SKM-1 treated with dmso at 0.1 percent for 144 hours (cell line): ENCODE measurements around the gene MPZL3.

ENCODE experiments used
- DNase-seq: peaks from one replicate; lab custom pipeline; 2025; ENCODE audit not compliant: unreplicated experiment; lab: John Stamatoyannopoulos, UW

The MPZL3 gene

DNA sequence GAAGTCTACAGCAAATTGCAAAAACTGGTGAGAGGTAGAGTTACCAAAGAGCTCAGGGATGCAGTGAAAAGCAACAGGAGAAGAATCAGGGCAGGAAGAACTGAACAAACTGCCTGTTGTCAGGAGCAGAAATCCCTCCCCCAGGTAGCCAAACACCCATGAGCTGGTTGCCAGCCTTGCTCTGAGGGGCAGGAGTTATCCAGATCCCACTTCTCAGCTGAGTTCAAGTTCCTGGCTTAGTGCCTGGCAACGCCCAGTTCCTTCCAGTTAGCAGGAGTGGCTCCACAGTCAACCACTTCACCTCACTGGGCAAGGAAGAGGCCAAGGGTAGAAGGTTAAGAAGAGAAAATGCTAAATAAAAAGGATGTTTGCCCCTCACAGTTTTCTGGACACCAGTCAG is 13.8 kb upstream of the MPZL3 start:
- DNase-seq = no peak

DNA sequence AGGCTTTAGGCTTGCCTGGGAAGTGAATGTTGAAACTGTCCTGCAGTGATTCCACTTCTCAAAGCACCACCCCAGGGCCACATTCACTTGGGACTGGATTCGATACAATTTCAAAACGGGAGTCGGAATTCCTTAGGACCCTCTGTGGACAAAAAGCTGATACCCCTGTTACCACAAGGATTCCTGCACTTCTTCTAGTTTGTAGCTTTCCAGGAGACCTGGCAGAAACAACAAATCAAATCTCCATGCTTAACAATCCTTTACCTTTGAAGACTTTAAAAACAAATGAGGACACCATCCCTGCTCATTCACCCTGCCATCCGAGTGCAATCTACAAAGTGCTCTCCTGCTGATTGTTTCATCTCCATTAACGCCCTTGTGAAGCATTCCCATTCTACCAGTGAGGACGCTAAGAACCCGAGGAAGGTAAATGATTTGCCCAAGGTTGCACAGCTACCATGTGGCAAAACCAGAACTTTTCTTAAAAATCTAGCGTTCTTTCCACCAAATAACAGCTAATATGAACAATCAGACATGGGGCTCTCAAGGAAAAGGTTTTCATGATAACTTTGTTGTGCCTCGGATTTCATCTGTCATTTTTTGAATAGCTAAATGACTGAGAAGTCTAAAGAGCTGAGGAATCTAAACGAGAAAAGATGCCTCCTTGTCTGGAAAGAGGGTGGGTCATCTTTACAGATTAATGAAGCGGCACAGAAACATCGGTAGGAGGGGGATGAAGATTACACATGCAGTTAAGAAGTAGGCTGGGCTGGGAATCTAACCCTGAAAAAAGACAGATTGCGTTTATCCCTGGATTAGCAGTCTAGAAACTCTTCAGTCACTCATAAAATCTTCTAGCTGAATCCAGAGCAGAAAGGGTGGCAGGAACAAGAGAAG is 12.7 kb upstream of the MPZL3 start:
- no peak for DNase-seq

DNA sequence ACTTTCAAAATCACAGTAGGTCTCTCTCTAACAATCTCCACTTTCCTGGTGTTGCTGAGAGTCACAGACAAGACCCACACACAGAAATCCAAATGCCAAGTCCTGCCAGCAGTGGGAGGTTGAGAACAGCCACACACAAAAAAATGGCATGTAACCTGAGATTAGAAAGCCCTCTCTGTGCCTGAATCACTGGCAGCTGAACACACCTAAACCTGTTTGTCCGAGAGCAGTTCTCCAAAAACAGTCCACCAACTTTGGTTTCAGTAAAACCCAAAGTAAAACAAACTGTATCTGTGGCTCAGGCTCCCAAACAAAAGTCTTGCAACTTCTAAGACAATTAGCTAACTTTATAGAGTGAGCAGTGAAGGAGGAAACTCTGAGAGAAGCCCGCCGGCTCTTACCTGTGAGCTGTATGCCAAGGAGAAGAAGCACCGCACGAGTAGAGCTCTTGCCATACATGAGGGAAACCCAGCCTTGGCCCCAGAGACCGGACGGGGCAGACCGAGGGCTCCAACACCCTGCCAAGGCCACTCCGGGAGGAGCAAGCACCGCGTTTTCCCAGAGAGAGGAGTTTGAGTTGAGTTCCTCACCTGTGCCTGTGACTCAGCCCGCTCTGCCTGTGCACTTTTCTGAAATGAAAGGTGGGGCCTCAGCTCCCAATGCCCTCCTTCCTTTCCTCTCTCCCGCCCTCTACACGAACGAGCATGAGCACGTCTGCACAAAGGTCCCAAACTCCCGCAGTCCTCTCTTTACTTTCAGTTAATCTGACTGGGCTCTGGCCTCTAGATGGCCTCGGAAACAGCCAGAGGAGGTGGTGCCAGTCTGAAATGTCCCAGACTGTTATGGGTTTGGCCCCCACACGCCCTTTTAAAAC is 11.8 kb upstream of the MPZL3 start, which contains the start of gene MPZL2:
Gene MPZL2, minus strand, starts transcription at position 603 of the 874 bp plus-strand sequence. Its CDS starts 144 bp downstream, at position 459.
- DNase-seq = no peak

DNA sequence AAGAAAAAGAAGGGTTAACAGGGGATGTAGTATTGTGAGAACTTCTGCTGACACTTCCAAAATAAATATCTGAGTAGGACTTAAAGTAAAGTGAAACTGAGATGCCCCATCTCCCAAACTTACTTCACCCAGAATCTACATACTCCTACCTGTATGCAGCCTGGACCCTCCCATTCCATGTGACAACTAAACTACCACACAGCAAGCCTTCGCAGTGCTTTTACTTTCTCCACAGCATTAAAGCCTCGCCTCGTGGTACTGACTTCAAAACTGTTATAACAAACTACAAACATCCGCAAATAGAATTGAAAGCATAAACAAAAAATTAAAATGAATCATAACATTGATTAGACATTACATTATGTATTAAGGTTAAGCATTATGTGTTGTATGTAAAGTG is 10.9 kb upstream of the MPZL3 start:
- no peak for DNase-seq

DNA sequence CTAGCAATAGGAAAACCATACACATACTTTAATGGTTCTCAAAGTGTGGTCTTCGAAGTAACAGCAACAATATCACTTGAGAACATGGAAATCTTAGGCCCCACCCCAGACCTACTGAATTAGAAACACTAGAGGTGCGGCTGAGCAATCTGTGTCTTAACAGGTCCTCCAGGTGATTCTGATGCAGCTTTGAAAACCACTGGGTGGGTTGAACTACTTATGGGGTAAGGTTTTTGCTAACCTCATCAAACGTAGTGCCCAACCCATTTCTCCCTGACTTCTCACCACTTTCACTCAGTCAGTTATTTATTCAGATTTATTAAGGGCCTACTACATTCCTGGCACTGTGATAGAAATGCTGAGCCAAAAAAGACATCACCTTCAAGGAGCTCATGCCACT is 8.2 kb upstream of the MPZL3 start:
- no peak for DNase-seq

DNA sequence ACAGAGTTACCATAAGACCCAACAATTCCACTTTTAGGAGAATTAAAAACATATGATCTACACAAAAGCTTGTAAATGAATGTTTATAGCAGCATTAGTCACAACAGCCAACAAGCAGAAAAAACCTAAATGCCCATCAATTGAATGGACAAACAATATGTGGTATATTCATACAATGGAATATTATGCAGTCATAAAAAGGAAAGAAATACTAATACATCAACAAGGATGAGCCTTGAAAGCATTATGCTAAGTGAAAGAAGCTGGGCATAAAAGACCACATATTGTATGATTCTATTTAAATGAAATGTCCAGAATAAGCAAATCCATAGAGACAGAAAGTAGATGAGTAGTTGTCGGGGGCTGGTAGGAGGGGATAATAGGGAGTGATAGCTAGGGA is 7.0 kb upstream of the MPZL3 start:
- no peak for DNase-seq

DNA sequence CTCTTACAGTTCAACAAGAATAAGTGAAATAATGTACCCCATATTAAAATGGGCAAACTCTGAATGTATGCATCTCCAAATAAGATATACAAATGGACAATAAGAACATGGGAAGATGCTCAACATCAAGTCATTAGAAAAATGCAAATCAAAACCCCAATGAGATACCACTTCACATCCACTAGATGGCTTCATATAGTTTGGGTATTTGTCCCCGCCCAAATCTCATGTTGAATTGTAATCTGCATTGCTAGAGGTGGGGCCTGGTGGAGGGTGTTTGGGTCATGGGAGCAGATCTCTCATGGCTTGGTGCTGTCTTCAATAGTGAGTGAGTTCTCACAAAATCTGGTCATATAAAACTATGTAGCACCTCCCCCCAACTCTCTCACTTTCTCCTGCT is 6.2 kb upstream of the MPZL3 start:
- no peak for DNase-seq

DNA sequence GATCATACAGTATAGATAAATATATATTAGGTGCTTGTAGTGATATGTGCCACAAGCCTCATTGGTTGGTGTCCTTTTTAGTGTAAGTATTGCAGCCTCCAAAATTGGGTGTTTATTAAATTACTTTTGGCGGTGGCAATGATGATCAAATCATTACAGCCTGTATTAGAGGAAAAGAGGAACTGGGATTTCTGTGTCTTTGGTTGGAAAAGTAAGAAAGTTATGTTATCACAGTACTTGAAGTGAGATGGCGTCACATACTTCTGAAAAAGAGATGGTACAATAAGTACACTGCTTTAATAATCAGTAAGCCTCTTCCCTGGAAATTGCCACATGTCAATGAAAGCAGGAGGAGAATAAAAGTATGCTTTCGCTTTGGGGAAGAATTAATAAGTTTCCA is 523 bp upstream of the MPZL3 start:
- DNase-seq = no peak

DNA sequence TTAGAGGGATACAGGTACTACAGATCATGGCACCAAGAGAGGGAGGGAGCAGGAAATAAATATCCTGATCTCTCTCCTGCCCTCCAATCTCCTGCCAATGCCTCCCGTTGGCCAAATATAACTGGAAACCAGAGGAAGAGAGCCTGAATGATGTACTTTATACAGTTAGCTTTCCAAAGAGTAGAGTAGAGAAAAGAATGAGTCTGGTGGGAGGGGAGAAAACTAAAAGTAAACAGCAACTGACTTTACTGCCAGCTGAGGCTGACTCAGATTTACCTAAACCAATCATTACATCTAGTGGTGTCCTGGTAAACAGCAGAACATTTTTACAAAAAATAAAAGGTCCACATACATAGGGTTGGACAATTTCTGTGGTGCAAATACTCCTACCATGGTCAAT is 5.1 kb downstream of the MPZL3 start:
- DNase-seq = no peak

DNA sequence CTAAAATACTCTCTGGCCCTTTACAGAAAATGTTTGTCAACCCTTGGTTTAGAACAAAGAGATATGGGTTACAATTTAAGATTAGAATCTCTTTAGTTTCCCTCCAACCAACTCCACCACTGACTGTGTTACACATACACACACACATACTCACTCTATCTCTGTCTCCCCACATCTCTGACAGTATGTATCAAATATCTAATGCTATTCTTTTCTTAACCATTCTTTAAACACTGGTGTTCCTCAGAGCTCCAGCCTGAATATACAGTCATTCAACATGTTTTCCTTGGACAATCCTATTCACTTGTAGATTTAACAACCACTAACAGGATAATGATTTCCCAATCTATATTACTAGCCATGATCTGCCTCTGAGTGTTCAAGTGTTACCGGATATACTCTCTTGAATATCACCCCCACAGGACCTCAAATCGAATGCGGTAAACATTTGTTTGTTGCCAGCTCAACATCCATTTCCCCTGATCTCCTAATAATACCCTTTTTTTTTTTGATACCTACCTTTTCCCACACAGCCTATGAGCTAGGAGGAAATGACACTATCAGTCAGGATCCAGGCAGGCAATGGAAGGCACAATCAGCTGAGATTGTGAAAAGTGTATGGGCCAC is 6.1 kb downstream of the MPZL3 start:
- no peak for DNase-seq

DNA sequence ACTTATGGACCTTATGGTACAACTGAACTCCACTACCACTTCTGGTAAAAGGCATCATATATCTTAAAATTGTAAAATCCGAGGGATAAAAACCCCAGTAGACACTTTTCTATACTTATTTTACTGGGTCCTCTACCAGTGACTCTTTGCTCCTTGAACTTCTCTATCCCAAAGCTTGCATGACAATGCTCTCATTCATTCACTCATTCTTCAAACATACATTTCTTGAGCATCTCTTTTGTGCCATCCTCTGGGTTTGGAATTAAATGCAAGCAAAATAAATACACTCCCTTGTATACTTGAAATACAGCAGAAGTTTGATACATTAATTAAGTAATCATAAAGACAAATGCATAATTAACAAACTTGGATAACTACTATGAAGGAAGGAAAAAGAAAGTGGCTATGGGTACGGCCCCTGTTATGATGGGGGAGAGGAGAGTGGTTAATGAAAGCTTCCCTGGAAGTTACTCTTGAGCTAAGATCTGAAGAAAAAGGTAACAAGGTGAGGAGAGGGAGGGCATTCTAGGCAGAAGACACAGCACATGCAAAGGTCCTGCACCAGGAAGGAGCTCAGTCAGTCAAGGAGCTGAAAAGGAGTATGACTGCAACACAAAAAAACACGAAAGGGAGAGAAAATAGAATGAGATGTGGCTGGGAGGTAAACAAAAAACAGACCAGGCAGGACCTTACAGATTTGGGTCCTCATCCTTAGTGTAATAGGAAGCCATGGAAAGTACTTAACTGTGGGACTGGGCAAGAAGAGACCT is 8.0 kb downstream of the MPZL3 start:
- DNase-seq = no peak

DNA sequence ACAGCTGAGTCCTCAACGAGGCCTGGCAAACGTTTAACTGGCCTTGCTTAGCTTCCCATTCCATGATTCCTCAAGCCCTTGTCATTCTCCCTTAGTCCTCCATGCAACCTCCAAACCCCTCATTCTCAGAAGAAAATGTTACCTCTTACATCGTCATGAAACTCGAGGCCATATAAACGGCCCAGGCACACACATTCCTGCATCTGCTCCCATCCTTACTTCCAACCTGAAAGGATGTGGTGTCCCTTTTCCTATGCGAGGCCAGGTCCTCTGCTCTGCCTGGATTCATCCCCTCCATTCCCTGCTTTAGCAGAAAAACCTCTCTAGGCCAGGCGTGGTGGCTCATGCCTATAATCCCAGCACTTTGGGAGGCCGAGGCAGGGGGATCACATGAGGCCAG is 9.0 kb downstream of the MPZL3 start:
- DNase-seq = no peak

DNA sequence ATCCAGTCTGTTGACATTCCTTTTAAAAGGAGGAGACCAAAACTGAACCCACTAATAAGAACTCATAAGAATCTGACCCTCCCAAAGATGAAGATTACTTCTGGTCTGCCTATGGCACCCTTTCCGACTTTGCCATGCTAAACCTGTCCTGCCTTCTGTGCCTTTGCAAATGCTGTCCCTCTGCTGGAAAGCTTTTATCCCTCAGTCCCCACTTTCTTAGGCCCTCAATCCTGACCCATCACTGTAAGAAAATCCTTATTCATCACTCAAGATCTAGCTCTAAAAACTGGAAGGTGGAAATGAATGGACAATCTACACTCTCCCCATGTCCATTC is 10.4 kb downstream of the MPZL3 start:
- no peak for DNase-seq

DNA sequence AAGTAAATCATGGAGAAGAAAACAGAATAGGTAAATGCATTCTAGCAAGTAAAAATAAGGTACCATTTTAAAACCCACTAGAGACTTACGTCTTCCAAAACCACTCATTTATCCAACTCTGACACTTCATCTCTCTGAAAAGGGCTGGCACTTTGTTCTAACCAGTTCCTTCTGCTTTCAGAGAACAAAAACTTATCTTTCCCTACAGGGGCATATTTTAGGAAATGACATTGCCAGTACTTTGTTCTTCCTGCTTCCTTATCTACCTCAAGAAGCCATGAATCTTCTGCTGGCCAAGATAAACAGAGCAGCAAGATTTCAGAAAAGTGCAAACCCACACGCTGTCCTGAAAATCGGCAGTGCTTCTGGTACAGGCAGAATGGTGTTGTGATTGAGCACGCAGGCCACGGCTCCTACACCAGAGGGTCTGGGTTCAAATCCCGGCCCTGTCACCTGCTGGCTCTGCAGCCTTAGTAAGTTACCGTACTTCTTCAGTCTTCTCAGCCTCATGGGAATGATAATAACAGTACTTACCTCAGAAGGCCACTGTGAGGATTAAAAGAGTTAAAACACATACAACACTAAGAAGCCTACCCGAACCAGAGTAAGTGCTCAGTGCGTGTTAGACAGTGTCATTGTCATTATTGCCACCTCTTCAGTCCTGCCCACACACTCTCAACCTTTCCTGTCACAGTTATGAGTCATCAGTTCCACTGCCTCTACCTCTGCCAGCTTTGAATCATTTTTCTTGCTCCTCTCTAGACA is 11.0 kb downstream of the MPZL3 start:
- DNase-seq = peak; percentile 85

DNA sequence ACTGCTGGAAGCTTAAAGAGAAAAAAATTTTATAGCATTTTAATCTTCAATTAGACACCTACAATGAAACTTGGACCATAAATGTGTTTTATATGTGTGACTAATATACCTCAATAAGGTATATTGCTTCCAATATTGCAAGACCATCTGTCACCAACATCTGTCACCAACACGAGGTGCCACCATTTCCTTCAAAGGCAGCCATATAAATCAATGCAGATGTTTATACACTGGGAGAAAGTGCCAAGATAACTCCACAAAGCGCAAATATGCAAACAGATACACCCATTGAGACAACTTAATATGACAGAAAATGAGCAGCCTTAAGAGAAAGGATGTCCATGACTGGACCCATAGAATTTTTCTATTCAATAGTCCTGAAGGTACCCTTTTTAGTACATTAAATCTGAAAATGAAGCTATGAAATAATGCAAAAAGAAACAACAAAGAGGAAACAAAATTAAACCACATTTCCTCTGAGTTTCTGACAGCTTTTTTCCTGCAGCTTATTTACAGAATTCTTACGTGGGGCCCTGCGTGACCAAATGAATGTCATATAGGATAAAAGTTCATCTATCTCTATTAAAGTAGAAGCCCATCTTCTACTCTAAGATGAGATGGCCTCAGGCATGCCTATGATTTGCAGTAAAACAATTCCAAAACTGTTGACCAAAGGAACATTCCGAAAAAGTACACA is 12.5 kb downstream of the MPZL3 start:
- DNase-seq = no peak

DNA sequence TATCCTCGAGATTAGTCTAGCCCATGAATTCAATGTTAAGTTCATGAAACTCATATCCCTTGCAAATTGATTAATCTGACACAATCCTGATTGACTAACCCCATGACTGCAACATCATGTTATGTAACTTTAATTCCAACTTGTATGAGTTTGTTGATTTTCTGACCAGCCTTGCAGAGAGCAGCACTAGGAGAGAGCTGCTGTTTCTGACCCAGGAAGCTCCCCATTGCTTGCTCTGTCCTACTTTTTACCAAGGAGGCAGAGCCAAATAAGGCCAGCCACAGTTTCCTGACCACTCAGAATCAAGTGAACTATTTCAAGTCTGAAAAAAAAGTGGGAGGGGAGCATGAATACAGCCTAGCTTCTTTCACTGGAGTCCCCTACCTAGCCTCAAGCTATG is 13.2 kb downstream of the MPZL3 start:
- DNase-seq = peak; percentile 47

DNA sequence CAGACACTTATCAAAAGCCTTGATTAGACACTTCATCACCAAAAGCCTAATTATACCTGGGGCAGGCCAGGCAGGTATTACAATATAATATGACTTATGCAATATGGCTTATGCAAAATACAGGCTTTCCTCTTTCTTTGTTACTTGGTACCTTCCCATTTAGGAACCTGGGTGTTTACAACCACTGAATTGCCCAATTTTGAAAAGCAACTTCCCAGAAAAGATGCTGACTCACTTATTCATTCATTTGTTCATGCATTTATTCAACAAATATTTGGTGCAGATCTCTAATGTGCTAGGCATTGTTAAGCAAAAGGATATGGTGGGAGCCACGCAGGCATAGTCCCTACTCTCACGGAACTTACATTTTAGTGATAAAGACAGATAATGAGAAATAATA is 13.7 kb downstream of the MPZL3 start:
- DNase-seq = peak; percentile 73

DNA sequence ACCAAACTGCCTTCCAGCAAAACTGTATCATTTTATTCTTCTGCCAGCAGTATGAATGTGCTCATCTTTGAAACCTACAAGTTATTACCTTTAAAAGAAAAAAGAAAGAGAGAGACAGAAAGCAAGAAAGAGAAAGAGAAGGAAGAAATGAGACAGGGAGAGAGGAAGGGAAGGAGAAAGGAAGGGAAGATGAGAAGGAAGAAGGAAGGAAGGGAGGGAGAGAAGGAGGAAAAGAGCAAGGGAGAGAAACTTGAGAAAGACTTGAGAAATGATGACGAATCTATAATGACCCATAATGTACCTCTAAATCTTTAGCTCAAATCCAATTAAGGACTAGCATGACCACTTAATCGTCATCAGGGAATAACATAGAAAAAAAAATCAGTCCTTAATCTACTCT is 16.0 kb downstream of the MPZL3 start:
- DNase-seq = no peak

DNA sequence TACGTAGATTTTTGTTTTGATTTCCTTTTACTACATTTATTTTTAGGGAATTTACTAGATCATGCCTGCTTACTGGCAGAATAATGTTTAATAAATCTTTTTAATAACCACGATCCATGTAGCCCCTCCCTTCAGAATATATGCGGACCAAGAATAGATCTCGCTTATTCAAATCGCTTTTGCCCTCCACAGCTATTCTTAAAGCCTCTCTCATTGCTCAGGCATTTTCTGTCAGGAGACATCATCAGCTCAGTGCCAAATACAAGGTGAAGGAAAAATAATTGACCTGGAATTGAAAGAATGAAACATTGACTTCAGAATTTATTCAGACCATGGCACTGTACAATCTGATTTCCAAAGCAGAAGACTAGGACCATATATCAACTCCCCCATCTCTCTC is 17.3 kb downstream of the MPZL3 start:
- no peak for DNase-seq

DNA sequence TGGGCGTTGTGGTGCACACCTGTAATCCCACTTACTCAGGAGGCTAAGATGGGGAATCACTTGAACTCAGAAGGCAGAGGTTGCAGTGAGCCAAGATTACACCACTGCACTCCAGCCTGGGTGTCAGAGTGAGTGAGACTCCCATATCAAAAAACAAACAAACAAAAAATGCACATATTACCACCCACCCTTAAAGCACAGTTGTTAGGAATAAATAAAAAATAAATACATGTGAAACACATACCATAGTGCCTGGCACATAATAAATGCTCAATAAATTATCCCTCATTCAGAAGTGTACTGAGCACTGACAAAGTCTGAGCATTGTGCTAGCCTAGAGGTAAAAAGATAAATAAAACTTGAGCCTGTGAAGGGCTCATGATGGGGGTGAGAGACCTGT is 18.3 kb downstream of the MPZL3 start:
- DNase-seq = no peak
